ENCODE data around the gene TAMALIN. TPM values are rescaled to one million over a fixed set of nuclear protein-coding genes. Genes with fewer than 3 reads are reported as not detected.

TAMALIN gene
- total RNA-seq, 1 donor from 2014 or later = 124 TPM

GRCh38 chr12:52061470-52062166 is 54.9 kb downstream of the TAMALIN start:
- DNase-seq (ENCODE audit: low spot score) (peak; percentile 85), ATAC-seq (peak; percentile 1)
- intact Hi-C loops (cut with DNase I) = no loop called here

- ATAC-seq (no peak), DNase-seq (ENCODE audit: low spot score) (no peak)
- intact Hi-C loops (cut with DNase I) = no loop called here
Observed at GRCh38 chr12:52062167-52063081, 55.7 kb downstream of the TAMALIN start.

GRCh38 chr12:52063082-52063924 is 56.6 kb downstream of the TAMALIN start:
- DNase-seq (ENCODE audit: low spot score) (peak; percentile 74), ATAC-seq (no peak)
- intact Hi-C loops (cut with DNase I) = no loop called here

DNA sequence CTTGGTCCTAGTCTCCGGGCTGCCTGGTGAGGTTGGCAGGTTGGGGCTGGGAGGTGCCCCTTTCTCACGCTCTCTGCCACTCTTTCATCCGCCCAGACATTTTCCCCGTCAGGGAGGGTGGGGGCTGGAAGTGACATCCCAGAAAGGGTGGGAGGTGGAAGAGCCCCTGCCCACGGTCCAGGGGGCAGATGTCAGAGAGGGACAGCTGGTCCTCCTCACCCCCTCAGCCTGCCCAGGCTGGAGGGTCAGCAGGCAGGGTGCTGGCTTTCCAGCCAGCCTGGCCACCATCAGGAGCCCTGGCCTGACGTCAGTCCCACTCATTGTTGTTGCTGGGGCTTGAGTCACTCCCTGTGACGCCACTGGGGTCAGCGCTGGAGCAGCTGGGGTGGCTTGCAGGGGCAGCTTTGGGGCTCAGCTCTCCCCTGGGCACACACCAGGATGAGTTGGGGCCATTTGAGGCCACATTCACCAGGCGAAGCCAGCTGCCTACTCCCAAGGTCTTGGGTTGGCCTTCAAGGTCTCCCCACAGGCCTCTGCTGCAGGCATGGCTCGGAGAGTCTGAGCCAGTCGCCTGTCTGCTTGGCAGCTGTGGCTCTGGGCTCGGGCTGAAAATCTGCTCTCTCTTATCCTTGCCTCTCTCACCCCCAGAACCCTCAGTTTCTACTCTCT is 57.4 kb downstream of the TAMALIN start:
- ATAC-seq = peak; percentile 6
- peak; percentile 83 for DNase-seq (ENCODE audit: low spot score)
- intact Hi-C loops (cut with DNase I) = no loop called here

Other genes with a start within 250 kb of the TAMALIN start
- 4.0 TPM for gene FIGNL2, start 158.2 kb upstream of the TAMALIN start, total RNA-seq
- 0.76 TPM for gene ANKRD33, start 118.8 kb upstream of the TAMALIN start, total RNA-seq
- 57.6 TPM for gene ACVRL1, start 99.4 kb upstream of the TAMALIN start, total RNA-seq
- 23.9 TPM for gene ACVR1B, start 55.2 kb upstream of the TAMALIN start, total RNA-seq
- 688 TPM for gene NR4A1, start 44.5 kb downstream of the TAMALIN start, total RNA-seq
- gene ATG101, start 63.0 kb downstream of the TAMALIN start, total RNA-seq = 28.2 TPM
- 12.4 TPM for gene SMIM41, start 72.8 kb downstream of the TAMALIN start, total RNA-seq
- 0.13 TPM for gene KRT80, start 185.1 kb downstream of the TAMALIN start, total RNA-seq
- gene KRT7, start 226.3 kb downstream of the TAMALIN start, total RNA-seq = 4.0 TPM

Measured in sciatic nerve (tissue), 2 donors.